Activated naive CD4-positive, alpha-beta T cell treated with anti-CD3 and anti-CD28 coated beads for 36 hours (primary cell): ENCODE results near the gene PLD5. TPM values are rescaled to one million over a fixed set of nuclear protein-coding genes. Genes with fewer than 3 reads are reported as not detected.
"Not testable (repeated sequence)": the region's sequence is repeated elsewhere in the genome, so short reads cannot be mapped to it uniquely, and the experiment has no call there.

Source experiments
- CTCF ChIA-PET: fragments of 350-600 bp; sonication (Branson Sonifier 250); formaldehyde crosslinking; loops from one replicate; lab custom pipeline; 2021; ENCODE audit warnings: antibody characterized with exemption; lab: Charles Lee
- DNase-seq: peaks from one replicate; pipeline ENCODE4 v3.0.0-alpha.2; 2020
- H3K27ac Mint-ChIP-seq: one replicate; pipeline ENCODE4 v1.8.0; 2021; ENCODE audit warnings: mild to moderate bottlenecking, mixed read lengths
- H3K27me3 Mint-ChIP-seq: one replicate; pipeline ENCODE4 v1.8.0; 2021; ENCODE audit warnings: low read depth, mixed read lengths
- H3K36me3 Mint-ChIP-seq: one replicate; pipeline ENCODE4 v1.8.0; 2021; ENCODE audit warnings: low read depth, mixed read lengths
- H3K4me1 Mint-ChIP-seq: one replicate; pipeline ENCODE4 v1.8.0; 2021; ENCODE audit warnings: low read depth, mixed read lengths
- H3K4me3 Mint-ChIP-seq: one replicate; pipeline ENCODE4 v1.8.0; 2021; ENCODE audit warnings: mild to moderate bottlenecking, moderate library complexity, mixed read lengths
- H3K9me3 Mint-ChIP-seq: one replicate; pipeline ENCODE4 v1.8.0; 2021; ENCODE audit warnings: mixed read lengths
- intact Hi-C: fragments of 100-400 bp; cut with micrococcal nuclease; formaldehyde crosslinking; loops from one replicate; pipeline ENCODE4 v1.15.1; 2023
- total RNA-seq, 2 experiments: library from RNA; stranded (reverse); gene quantifications; one replicate each; pipeline ENCODE4 v1.2.3, GENCODE V29; 2021

Gene PLD5
- total RNA-seq, 2 experiments from 2014 or later, result not detected

GRCh38 chr1:242240691-242241090 is 283.8 kb downstream of the PLD5 start:
- H3K9me3 Mint-ChIP-seq, result peaks cover 5% of the 10 kb centered on the region
- H3K4me1 Mint-ChIP-seq, result no peaks in the 10 kb centered on the region
- CTCF ChIA-PET, result no interaction called here
- no peak overlapping the region for H3K27ac Mint-ChIP-seq
- H3K36me3 Mint-ChIP-seq, result no peaks in the 10 kb centered on the region
- no peaks in the 10 kb centered on the region for H3K27me3 Mint-ChIP-seq
- intact Hi-C loops, result no loop called here
- no peak overlapping the region for H3K4me3 Mint-ChIP-seq
- DNase-seq, result no peak

- H3K36me3 Mint-ChIP-seq, result no peaks in the 10 kb centered on the region
Observed at GRCh38 chr1:242240077-242240476, 284.4 kb downstream of the PLD5 start.

GRCh38 chr1:242239398-242239797 is 285.1 kb downstream of the PLD5 start:
- Mint-ChIP-seq H3K9me3 (peaks cover 5% of the 10 kb centered on the region), H3K27ac (no peak overlapping the region), H3K4me1 (no peaks in the 10 kb centered on the region), H3K27me3 (no peaks in the 10 kb centered on the region), H3K4me3 (no peak overlapping the region), H3K36me3 (no peaks in the 10 kb centered on the region)
- intact Hi-C loops, result no loop called here
- DNase-seq, result no peak
- CTCF ChIA-PET, result interaction anchor here (0.6 kb wide), 1 partner anchor 978 kb away, joined by 3 read pairs; no protein-coding TSS in a partner anchor

More at GRCh38 chr1:242240077-242240476, 284.4 kb downstream of the PLD5 start:
- Mint-ChIP-seq H3K27me3 (no peaks in the 10 kb centered on the region), H3K27ac (no peak overlapping the region), H3K4me1 (no peaks in the 10 kb centered on the region), H3K4me3 (no peak overlapping the region), H3K9me3 (peaks cover 5% of the 10 kb centered on the region)
- CTCF ChIA-PET, result no interaction called here
- intact Hi-C loops, result no loop called here
- no peak for DNase-seq

- Mint-ChIP-seq H3K4me3 (no peak overlapping the region), H3K27me3 (no peaks in the 10 kb centered on the region), H3K9me3 (peaks cover 5% of the 10 kb centered on the region), H3K27ac (no peak overlapping the region), H3K36me3 (no peaks in the 10 kb centered on the region), H3K4me1 (no peaks in the 10 kb centered on the region)
- DNase-seq, result no peak
- CTCF ChIA-PET, result no interaction called here
- intact Hi-C loops, result no loop called here
Observed at GRCh38 chr1:242237051-242237450, 287.4 kb downstream of the PLD5 start.

GRCh38 chr1:242228991-242229390 is 295.5 kb downstream of the PLD5 start:
- intact Hi-C loops, result no loop called here
- H3K36me3 Mint-ChIP-seq, result no peaks in the 10 kb centered on the region
- H3K9me3 Mint-ChIP-seq, result no peaks in the 10 kb centered on the region
- no peaks in the 10 kb centered on the region for H3K4me1 Mint-ChIP-seq
- H3K4me3 Mint-ChIP-seq, result no peak overlapping the region
- H3K27me3 Mint-ChIP-seq, result no peaks in the 10 kb centered on the region
- no peak overlapping the region for H3K27ac Mint-ChIP-seq
- DNase-seq, result no peak
- CTCF ChIA-PET, result no interaction called here

- H3K27ac Mint-ChIP-seq, result no peak overlapping the region
- H3K4me1 Mint-ChIP-seq, result no peaks in the 10 kb centered on the region
- CTCF ChIA-PET, result no interaction called here
- intact Hi-C loops, result no loop called here
- H3K4me3 Mint-ChIP-seq, result no peak overlapping the region
- H3K27me3 Mint-ChIP-seq, result no peaks in the 10 kb centered on the region
- H3K36me3 Mint-ChIP-seq, result no peaks in the 10 kb centered on the region
- H3K9me3 Mint-ChIP-seq, result no peaks in the 10 kb centered on the region
- DNase-seq, result no peak
Observed at GRCh38 chr1:242225767-242226573, 298.5 kb downstream of the PLD5 start.

- H3K27me3 Mint-ChIP-seq, intact Hi-C loops, DNase-seq, H3K4me1 Mint-ChIP-seq, H3K36me3 Mint-ChIP-seq, CTCF ChIA-PET, H3K9me3 Mint-ChIP-seq, H3K27ac Mint-ChIP-seq, H3K4me3 Mint-ChIP-seq: not testable (repeated sequence)
Observed at GRCh38 chr1:242224878-242225766, 299.4 kb downstream of the PLD5 start.

GRCh38 chr1:242224461-242224860 is 300.0 kb downstream of the PLD5 start:
- Mint-ChIP-seq H3K4me3 (no peak overlapping the region), H3K36me3 (no peaks in the 10 kb centered on the region), H3K27ac (no peak overlapping the region), H3K4me1 (no peaks in the 10 kb centered on the region), H3K27me3 (no peaks in the 10 kb centered on the region), H3K9me3 (no peaks in the 10 kb centered on the region)
- CTCF ChIA-PET, result no interaction called here
- intact Hi-C loops, result no loop called here
- no peak for DNase-seq

GRCh38 chr1:242219905-242220304 is 304.6 kb downstream of the PLD5 start:
- Mint-ChIP-seq H3K4me1 (no peaks in the 10 kb centered on the region), H3K36me3 (no peaks in the 10 kb centered on the region), H3K9me3 (peaks cover 9% of the 10 kb centered on the region), H3K27ac (no peak overlapping the region), H3K4me3 (no peak overlapping the region), H3K27me3 (no peaks in the 10 kb centered on the region)
- CTCF ChIA-PET, result no interaction called here
- intact Hi-C loops, result no loop called here
- no peak for DNase-seq

- Mint-ChIP-seq H3K4me1 (no peaks in the 10 kb centered on the region), H3K27me3 (no peaks in the 10 kb centered on the region), H3K4me3 (no peak overlapping the region), H3K36me3 (no peaks in the 10 kb centered on the region), H3K9me3 (peaks cover 9% of the 10 kb centered on the region), H3K27ac (no peak overlapping the region)
- no peak for DNase-seq
- CTCF ChIA-PET, result interaction anchor here (0.6 kb wide), 1 partner anchor 75 kb away, joined by 3 read pairs; no protein-coding TSS in a partner anchor
- intact Hi-C loops, result no loop called here
Observed at GRCh38 chr1:242219298-242219901, 305.1 kb downstream of the PLD5 start.

GRCh38 chr1:242216368-242216767 is 308.1 kb downstream of the PLD5 start:
- H3K4me1 Mint-ChIP-seq, result no peaks in the 10 kb centered on the region
- intact Hi-C loops, result no loop called here
- no peak for DNase-seq
- H3K27ac Mint-ChIP-seq, result no peak overlapping the region
- peaks cover 9% of the 10 kb centered on the region for H3K9me3 Mint-ChIP-seq
- no peak overlapping the region for H3K4me3 Mint-ChIP-seq
- CTCF ChIA-PET, result no interaction called here
- H3K27me3 Mint-ChIP-seq, result peaks cover 7% of the 10 kb centered on the region
- no peaks in the 10 kb centered on the region for H3K36me3 Mint-ChIP-seq

GRCh38 chr1:242214455-242214854 is 310.0 kb downstream of the PLD5 start:
- DNase-seq, H3K4me3 Mint-ChIP-seq, H3K4me1 Mint-ChIP-seq, H3K9me3 Mint-ChIP-seq, H3K36me3 Mint-ChIP-seq, intact Hi-C loops, H3K27ac Mint-ChIP-seq: not testable (repeated sequence)
- CTCF ChIA-PET, result interaction anchor here (0.7 kb wide), 1 partner anchor 58 kb away, joined by 3 read pairs; no protein-coding TSS in a partner anchor
- H3K27me3 Mint-ChIP-seq, result peaks cover 13% of the 10 kb centered on the region
